ENCODE results near the gene ASB18. TPM values are rescaled to one million over a fixed set of nuclear protein-coding genes. Genes with fewer than 3 reads are reported as not detected.

The ASB18 gene
- total RNA-seq, 4 donors from 2014 or later = not detected

GRCh38 chr2:236254674-236255073 is 9.5 kb downstream of the ASB18 start:
- TF ChIP-seq CTCF (IDR thresholded peaks at IDR 0.05) (no peak), POLR2A (IDR thresholded peaks at IDR 0.05) (no peak)
- 76 to 81% methylated on average over 13 of the region's 13 CpGs for WGBS, 2 donors
- intact Hi-C loops (cut with DNase I; ENCODE audit: low total_unique reads) = no loop called here
- DNase-seq (ENCODE audit: low spot score in 2 of 2) = no peak
- H3K4me3 ChIP-seq (ENCODE audit: low read depth, poor library complexity, severe bottlenecking) = no peak overlapping the region

DNA sequence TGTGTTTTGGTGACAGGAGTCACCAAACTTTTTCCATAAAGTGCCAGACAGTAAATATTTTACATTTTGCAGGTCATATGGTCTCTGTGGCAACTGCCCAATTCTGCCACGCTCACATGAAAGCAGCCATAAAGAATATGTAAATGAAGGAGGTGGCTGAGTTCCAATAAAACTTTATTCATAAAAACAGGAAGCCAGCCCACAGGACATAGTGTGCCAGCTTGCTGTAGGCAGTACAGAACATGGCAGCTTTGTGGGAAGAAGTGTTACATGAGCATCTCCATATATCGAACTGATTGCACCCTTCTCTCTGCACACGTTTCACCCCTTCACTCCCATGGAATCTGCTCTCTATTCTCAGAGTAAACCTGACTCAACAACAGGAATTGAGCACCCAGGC is 10.2 kb downstream of the ASB18 start:
- WGBS, 2 donors = 63 to 69% methylated on average over 3 of the region's 3 CpGs
- intact Hi-C loops (cut with DNase I; ENCODE audit: low total_unique reads) = no loop called here
- TF ChIP-seq POLR2A (IDR thresholded peaks at IDR 0.05) = no peak
- TF ChIP-seq CTCF (IDR thresholded peaks at IDR 0.05) = no peak
- no peak overlapping the region for H3K4me3 ChIP-seq (ENCODE audit: low read depth, poor library complexity, severe bottlenecking)
- no peak for DNase-seq (ENCODE audit: low spot score in 2 of 2)

GRCh38 chr2:236252602-236253001 is 11.6 kb downstream of the ASB18 start:
- WGBS, 2 donors = 71 to 80% methylated on average over 3 of the region's 3 CpGs
- intact Hi-C loops (cut with DNase I; ENCODE audit: low total_unique reads) = no loop called here
- no peak overlapping the region for H3K4me3 ChIP-seq (ENCODE audit: low read depth, poor library complexity, severe bottlenecking)
- no peak for TF ChIP-seq CTCF (IDR thresholded peaks at IDR 0.05)
- DNase-seq (ENCODE audit: low spot score in 2 of 2) = no peak

DNA sequence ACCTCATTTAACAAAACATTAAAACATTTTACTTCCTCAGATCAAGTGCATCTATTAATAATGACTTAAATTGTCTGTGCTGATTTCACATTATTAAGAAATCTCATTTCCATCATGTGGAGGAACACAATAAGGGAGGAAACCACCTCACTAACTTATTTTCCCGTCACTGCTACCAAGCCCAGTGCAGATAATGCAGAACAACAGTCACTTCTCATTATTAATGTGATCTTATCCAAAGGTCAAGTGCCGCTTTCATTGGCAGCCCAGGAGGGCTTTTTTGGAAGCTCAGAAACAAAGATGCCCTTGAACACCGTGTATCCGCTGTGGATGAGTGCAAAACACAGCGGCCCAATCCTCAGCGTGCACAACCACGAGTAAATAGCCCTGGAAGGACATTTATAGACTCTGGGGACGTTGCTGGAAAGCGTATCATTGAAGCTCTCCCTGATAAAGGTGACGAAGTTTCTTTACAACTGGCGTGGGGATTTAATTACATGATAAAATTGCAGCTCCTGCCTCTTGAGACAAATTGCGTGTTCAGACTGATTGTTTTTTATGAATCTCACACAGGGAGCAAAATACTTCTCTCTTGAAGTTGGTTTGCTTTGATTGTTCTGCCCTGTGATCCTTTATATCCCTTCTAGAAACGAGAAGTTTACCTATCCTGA is 13.2 kb downstream of the ASB18 start:
- no peak overlapping the region for H3K4me3 ChIP-seq (ENCODE audit: low read depth, poor library complexity, severe bottlenecking)
- intact Hi-C loops (cut with DNase I; ENCODE audit: low total_unique reads) = no loop called here
- WGBS, 2 donors = 58 to 64% methylated on average over 13 of the region's 13 CpGs
- DNase-seq (ENCODE audit: low spot score in 2 of 2) = no peak
- no peak for TF ChIP-seq CTCF (IDR thresholded peaks at IDR 0.05)
- TF ChIP-seq POLR2A (IDR thresholded peaks at IDR 0.05) = no peak

GRCh38 chr2:236250286-236250685 is 13.9 kb downstream of the ASB18 start:
- intact Hi-C loops (cut with DNase I; ENCODE audit: low total_unique reads) = no loop called here
- DNase-seq (ENCODE audit: low spot score in 2 of 2) = no peak
- no peak overlapping the region for H3K4me3 ChIP-seq (ENCODE audit: low read depth, poor library complexity, severe bottlenecking)
- TF ChIP-seq POLR2A (IDR thresholded peaks at IDR 0.05) = no peak
- TF ChIP-seq CTCF (IDR thresholded peaks at IDR 0.05) = no peak
- WGBS, 2 donors = 47 to 52% methylated on average over 3 of the region's 3 CpGs

DNA sequence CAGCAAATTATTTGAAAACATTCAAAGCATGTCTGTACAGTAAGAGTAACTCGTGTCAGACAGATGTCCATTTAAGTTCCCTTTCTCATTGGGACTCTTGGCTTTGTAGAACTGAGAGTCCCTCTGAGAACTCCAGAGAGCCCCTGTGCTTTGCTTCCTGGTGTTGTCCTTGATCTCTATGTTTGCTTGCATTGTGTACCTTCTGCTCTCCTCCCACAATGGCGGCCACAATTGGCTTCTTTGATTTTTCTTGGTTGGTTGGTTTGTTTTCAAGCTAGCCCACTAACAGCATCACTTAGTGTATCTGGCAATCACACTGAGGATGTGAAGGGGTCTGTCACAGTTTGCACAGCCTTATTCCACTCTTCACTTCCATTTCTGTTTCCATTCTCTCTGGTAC is 15.1 kb downstream of the ASB18 start:
- H3K4me3 ChIP-seq (ENCODE audit: low read depth, poor library complexity, severe bottlenecking) = no peak overlapping the region
- no peak for DNase-seq (ENCODE audit: low spot score in 2 of 2)
- TF ChIP-seq POLR2A (IDR thresholded peaks at IDR 0.05) = no peak
- TF ChIP-seq CTCF (IDR thresholded peaks at IDR 0.05) = no peak
- 86 to 89% methylated on average over 2 of the region's 2 CpGs for WGBS, 2 donors
- intact Hi-C loops (cut with DNase I; ENCODE audit: low total_unique reads) = no loop called here
